COLO829 (cell line): Measurements from ENCODE around the gene GPD1L.
"Not testable (repeated sequence)": the region's sequence is repeated elsewhere in the genome, so short reads cannot be mapped to it uniquely, and the experiment has no call there.

ENCODE experiments used
- DNase-seq: peaks from one replicate; pipeline ENCODE4 v3.0.0; 2012; ENCODE audit warnings: low spot score

Gene GPD1L

GRCh38 chr3:32105291-32106131, 909 bp upstream of the GPD1L start:
- DNase-seq: no peak

- DNase-seq: no peak
Measured at GRCh38 chr3:32106929-32107362, 526 bp downstream of the GPD1L start.

GRCh38 chr3:32108224-32108623, 1.8 kb downstream of the GPD1L start:
- not testable (repeated sequence) for DNase-seq

GRCh38 chr3:32109256-32109655, 2.8 kb downstream of the GPD1L start:
- DNase-seq: no peak

- DNase-seq: no peak
Measured at GRCh38 chr3:32110233-32110760, 3.9 kb downstream of the GPD1L start.

GRCh38 chr3:32111560-32111959, 5.1 kb downstream of the GPD1L start:
- no peak for DNase-seq

GRCh38 chr3:32113566-32113965, 7.1 kb downstream of the GPD1L start:
- DNase-seq: no peak

GRCh38 chr3:32113981-32114545, 7.6 kb downstream of the GPD1L start:
- no peak for DNase-seq

- DNase-seq: not testable (repeated sequence)
Measured at GRCh38 chr3:32114546-32115386, 8.3 kb downstream of the GPD1L start.

GRCh38 chr3:32117320-32117719, 10.9 kb downstream of the GPD1L start:
- DNase-seq: no peak

GRCh38 chr3:32118215-32118614, 11.8 kb downstream of the GPD1L start:
- no peak for DNase-seq

GRCh38 chr3:32120471-32120870, 14.1 kb downstream of the GPD1L start:
- DNase-seq: no peak

- no peak for DNase-seq
Measured at GRCh38 chr3:32121137-32121536, 14.7 kb downstream of the GPD1L start.

GRCh38 chr3:32123620-32124019, 17.2 kb downstream of the GPD1L start:
- no peak for DNase-seq

- DNase-seq: no peak
Measured at GRCh38 chr3:32125012-32125411, 18.6 kb downstream of the GPD1L start.

- DNase-seq: no peak
Measured at GRCh38 chr3:32126305-32127015, 20.0 kb downstream of the GPD1L start.

GRCh38 chr3:32127219-32127826, 20.9 kb downstream of the GPD1L start:
- no peak for DNase-seq

GRCh38 chr3:32128936-32129335, 22.5 kb downstream of the GPD1L start:
- DNase-seq: no peak

- no peak for DNase-seq
Measured at GRCh38 chr3:32129832-32130231, 23.4 kb downstream of the GPD1L start.

- no peak for DNase-seq
Measured at GRCh38 chr3:32132121-32132520, 25.7 kb downstream of the GPD1L start.

GRCh38 chr3:32132706-32133105, 26.3 kb downstream of the GPD1L start:
- DNase-seq: no peak
